HG03066 (cell line): ENCODE data around the gene KY.
"Not testable (repeated sequence)": the region's sequence is repeated elsewhere in the genome, so short reads cannot be mapped to it uniquely, and the experiment has no call there.

ENCODE experiments used
- ATAC-seq: cut with Tn5 transposase; IDR thresholded peaks from one replicate; pipeline ENCODE4 v1.9.1; 2021; ENCODE audit warnings: low read depth; ENCODE audit not compliant: unreplicated experiment

Gene KY

DNA sequence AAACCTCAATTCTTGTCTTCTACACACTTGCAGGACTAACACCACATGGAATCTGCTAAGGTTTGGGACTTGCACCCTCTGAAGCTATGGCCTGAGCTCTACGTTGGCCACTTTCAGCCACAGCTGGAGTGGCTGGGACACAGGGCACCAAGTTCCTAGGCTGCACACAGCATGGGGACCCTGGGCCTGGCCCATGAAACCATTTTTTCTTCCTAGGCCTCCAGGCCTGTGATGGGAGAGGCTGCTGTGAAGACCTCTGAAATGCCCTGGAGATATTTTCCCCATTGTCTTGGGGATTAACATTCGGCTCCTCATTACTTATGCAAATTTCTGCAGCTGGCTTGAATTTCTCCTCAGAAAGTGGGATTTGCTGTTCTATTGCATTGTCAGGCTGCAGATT is 80.9 kb downstream of the KY start:
- not testable (repeated sequence) for ATAC-seq

DNA sequence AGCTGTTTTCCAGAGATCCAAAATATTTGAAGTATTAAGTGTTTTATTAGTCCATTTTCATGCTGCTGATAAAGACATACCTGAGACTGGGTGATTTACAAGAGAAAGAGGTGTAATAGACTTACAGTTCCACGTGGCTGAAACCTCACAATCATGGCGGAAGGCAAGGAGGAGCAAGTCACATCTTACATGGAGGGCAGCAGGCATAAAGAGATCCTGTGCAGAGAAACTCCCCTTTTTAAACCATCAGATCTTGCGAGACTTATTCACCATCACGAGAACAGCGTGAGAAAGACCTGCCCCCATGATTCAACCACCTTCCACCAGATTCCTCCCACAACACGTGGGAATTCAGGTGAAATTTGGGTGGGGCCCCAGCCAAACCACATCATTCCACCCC is 82.0 kb downstream of the KY start:
- no peak for ATAC-seq

DNA sequence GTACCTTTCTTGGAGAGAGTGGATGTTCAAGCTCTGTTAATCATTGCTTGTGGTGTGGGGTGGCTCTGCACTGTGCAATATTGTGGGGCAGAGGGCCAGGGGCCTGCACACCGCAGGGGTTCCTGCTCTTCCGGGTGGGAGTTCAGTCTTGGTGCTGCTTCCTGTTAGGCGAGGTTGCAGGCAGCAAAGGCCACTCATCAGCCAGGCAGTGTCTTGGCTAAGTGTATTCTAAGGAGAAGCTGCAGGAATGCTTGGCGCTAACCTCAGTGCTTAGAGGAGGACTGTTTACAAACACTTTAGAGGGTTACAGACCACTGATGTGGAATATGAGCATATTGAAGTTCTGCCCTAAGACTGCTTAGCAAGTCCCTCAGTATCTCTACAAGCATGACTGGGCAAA is 83.2 kb downstream of the KY start:
- ATAC-seq: no peak

DNA sequence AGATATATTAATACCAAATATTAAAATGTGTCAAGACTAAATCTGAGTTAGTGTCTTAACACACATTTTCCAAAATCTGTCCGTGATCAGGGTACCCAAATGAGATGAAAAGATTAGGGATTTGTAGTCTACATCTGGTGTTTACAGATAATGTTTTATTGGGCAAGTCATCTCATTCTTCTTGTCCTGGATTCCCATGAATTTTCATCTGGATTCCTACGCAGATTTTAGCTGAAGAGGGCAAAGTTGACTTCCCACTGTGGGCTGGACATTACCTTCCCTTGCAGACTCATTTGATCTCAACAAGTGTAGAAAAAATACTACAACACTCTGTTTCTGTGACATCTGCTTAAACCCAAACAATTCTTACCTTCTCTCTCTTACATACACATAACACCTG is 85.8 kb downstream of the KY start:
- no peak for ATAC-seq

DNA sequence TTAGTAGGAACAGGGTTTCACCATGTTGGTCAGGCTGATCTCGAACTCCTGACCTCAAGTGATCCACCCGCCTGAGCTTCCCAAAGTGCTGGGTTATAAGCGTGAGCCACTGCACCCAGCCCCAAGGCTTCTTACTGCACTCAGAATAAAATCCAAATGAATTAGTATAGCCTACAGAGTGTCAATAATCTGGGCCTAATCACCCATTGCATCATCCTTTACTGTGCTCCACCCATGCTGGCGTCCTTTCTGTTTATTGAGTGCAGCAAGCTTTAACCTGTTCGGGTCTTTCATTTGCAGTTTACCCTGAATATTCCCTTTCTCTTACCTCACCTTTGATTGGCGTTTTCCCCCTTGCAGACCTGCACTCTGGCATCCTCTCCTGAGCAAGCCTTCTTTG is 87.2 kb downstream of the KY start:
- ATAC-seq: no peak

DNA sequence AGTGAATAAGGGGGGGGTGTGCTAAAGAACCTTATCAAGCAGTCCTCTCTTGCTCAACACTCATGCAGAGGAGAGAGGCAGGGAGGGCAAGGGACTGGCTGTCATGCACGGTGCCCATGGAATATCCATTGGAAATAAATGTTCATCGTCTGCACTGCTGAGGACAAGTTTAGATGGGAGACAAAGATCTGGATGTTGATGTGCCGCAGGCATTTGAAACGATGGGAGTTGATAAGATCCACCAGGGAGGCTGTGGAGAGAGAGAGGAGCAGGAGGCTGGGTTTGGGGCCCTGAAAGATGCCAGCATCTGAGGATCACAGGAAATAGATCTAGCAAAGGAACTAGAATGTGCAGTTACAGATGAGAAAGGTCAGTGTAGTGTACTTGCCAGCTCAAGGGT is 88.8 kb downstream of the KY start:
- no peak for ATAC-seq

DNA sequence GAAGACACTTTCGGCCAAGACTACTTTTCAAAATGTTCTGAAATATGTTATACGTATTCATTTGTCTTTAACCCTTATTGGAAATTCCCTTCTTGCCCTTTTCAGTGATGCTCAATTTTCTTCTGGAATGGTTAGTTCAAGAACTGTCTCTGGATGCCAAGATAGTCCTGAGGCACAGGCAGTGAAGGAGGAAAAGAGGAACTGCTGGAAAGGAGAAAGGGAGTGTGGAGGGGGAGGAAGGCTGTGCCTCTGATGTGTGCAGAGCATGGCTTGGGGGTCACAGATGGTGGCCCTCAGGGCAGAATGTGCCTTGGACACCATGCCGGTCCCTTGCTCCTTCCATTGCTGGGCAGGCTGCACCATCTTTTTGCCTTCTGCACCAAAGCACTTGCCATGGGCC is 91.2 kb downstream of the KY start:
- ATAC-seq: no peak
